Heart right ventricle (tissue), 16 donors: ENCODE measurements around the gene NPBWR2. TPM values are rescaled to one million over a fixed set of nuclear protein-coding genes. Genes with fewer than 3 reads are reported as not detected.

Experiments used
- ATAC-seq, 8 donors: fragments of 200-7000 bp; cut with Tn5 transposase; one replicate each; pipeline ENCODE4 v1.9.1; 2020; ENCODE audit warnings: mild to moderate bottlenecking in 8 of 8, moderate library complexity in 8 of 8, moderate number of reproducible peaks in 1 of 8
- DNase-seq, 2 donors: peaks; one replicate each; pipeline ENCODE4 v3.0.0-alpha.2; 2020
- H3K27ac ChIP-seq, 10 donors: fragments of 200-600 bp; sonication (generic) in 2 of 10; one replicate each; pipeline versions ENCODE4 v1.5.0 to v1.8.0; 2020 to 2022; ENCODE audit warnings: mild to moderate bottlenecking in 3 of 10
- H3K27me3 ChIP-seq, 7 donors: fragments of 200-600 bp; one replicate each; pipeline ENCODE4 v1.8.0; 2021 to 2022; ENCODE audit warnings: mild to moderate bottlenecking in 2 of 7
- H3K36me3 ChIP-seq, 9 donors: fragments of 200-600 bp; sonication (generic) in 1 of 9; one replicate each; pipeline versions ENCODE4 v1.5.0 to v1.8.0; 2020 to 2022; ENCODE audit warnings: mild to moderate bottlenecking in 2 of 9
- H3K4me1 ChIP-seq, 9 donors: fragments of 200-600 bp; sonication (generic) in 1 of 9; one replicate each; pipeline versions ENCODE4 v1.5.0 to v1.8.0; 2020 to 2022; ENCODE audit warnings: mild to moderate bottlenecking in 4 of 9
- H3K4me3 ChIP-seq, 10 donors: fragments of 200-600 bp; sonication (generic) in 2 of 10; one replicate each; pipeline versions ENCODE4 v1.5.0 to v1.8.0; 2020 to 2022; ENCODE audit warnings: mild to moderate bottlenecking in 7 of 10, moderate library complexity in 2 of 10
- H3K9me3 ChIP-seq, 11 donors: fragments of 200-600 bp in 10 of 11; sonication (generic) in 2 of 11; one replicate each; pipeline versions ENCODE4 v1.5.0 to v1.8.0; 2013 to 2022; ENCODE audit warnings: mild to moderate bottlenecking in 2 of 11, control low read depth in 1 of 11, moderate library complexity in 1 of 11
- CTCF ChIP-seq, 9 donors: fragments of 200-600 bp; sonication (generic) in 2 of 9; IDR thresholded peaks; one replicate each; pipeline versions ENCODE4 v1.5.0 to v1.8.0; 2021 to 2022; ENCODE audit warnings: antibody characterized with exemption in 9 of 9, mild to moderate bottlenecking in 5 of 9, moderate library complexity in 1 of 9
- WGBS, 2 donors: extraction: QIAGEN DNeasy Blood & Tissue Kit; methylation state at CpG; one replicate each; pipeline ENCODE4 v1.1.7; 2013; ENCODE audit warnings: inconsistent platforms in 1 of 2; 5-methylcytosine and 5-hydroxymethylcytosine counted together
- intact Hi-C, 10 donors: fragments of 100-400 bp; cut with DNase I; formaldehyde crosslinking; loops; one replicate each; pipeline versions ENCODE4 v1.11.1 to v1.14.2; 2022
- polyA plus RNA-seq, 2 donors: library from polyadenylated mRNA; stranded (reverse); fragments of 200-250 nt; gene quantifications; one replicate each; pipeline ENCODE4 v1.2.3, GENCODE V29; 2013
- total RNA-seq, 10 donors: library from RNA; stranded (reverse); fragmentation: NEBNext Ultra II Directional in 3 of 10; extraction: Animal tissue kit (Norgen Biotek cat#: 25700) in 3 of 10; gene quantifications; one replicate each; pipeline versions ENCODE4 v1.2.1 to v1.2.4, GENCODE V29; 2021 to 2023
- donor health status: Arrhythmogenic right ventricular cardiomyopathy.
- donor health status: ischemic (EF 13 %, LVEDD 7.1; RV severe dilation, severe dysfunction).
- donor health status: healthy with polysubstance abuse.
- donor health status: DM: no; HTN: yes; CAD: no.
- donor health status: DM: no; HTN: no; CAD: no.
- donor health status: ischemic (EF 25% LVEDD 6.9; RV normal size, moderate dysfunction).
- donor health status: ischemic (EF 25% LVEDD 5.7; RV mildly dilated, moderate dysfunction).
- donor health status: healthy.
- donor health status: DM: yes; HTN: yes; CAD: no.
- donor health status: Ischemic cardiomyopathy.
- donor health status: ischemic (EF 35%, LVEDD 5.7; RV mildly dilated, moderate dysfunction).
- donor health status: nonischemic (EF 11% LVEDD 7.7; RV severe dilation, severe dysfunction).
- donor health status: DM: yes; HTN: yes; CAD: no.
- donor health status: PGD.
- donor health status: ischemic (EF 29% LVEDD 5.4; RV normal size, mild dysfunction).
- donor health status: nonischemic (EF 23%, LVEDD 6.1; RV moderate dilation, normal function).

NPBWR2 gene
- total and polyA plus RNA-seq, 12 donors = not detected

GRCh38 chr20:64148581-64148980, 41.2 kb upstream of the NPBWR2 start:
- H3K4me3 ChIP-seq = no peak overlapping the region
- intact Hi-C loops = no loop called here
- ATAC-seq = no peak
- no peak overlapping the region for H3K27ac ChIP-seq
- no peaks in the 10 kb centered on the region for H3K36me3 ChIP-seq
- DNase-seq = no peak
- H3K4me1 ChIP-seq = no peaks in the 10 kb centered on the region
- 72 to 74% methylated on average over 5 of the region's 5 CpGs for WGBS, 2 donors
- H3K9me3 ChIP-seq = peaks cover 0 to 18% (median 0%) of the 10 kb centered on the region in 11 donors
- TF ChIP-seq CTCF (IDR thresholded peaks at IDR 0.05) = no peak
- H3K27me3 ChIP-seq = peaks cover 0 to 33% (median 7%) of the 10 kb centered on the region in 7 donors

GRCh38 chr20:64146936-64147477, 39.6 kb upstream of the NPBWR2 start:
- no peaks in the 10 kb centered on the region for H3K4me1 ChIP-seq
- H3K27me3 ChIP-seq = peaks cover 0 to 29% (median 7%) of the 10 kb centered on the region in 7 donors
- no peaks in the 10 kb centered on the region for H3K36me3 ChIP-seq
- intact Hi-C loops = no loop called here
- peaks cover 0 to 18% (median 0%) of the 10 kb centered on the region in 11 donors for H3K9me3 ChIP-seq
- no peak for TF ChIP-seq CTCF (IDR thresholded peaks at IDR 0.05)
- ATAC-seq (no peak), DNase-seq (no peak)
- H3K4me3 ChIP-seq = no peak overlapping the region
- 75 to 80% methylated on average over 12 of the region's 12 CpGs for WGBS, 2 donors
- H3K27ac ChIP-seq = no peak overlapping the region

- DNase-seq = no peak
- Histone ChIP-seq H3K9me3 (peaks cover 0 to 18% (median 0%) of the 10 kb centered on the region in 11 donors), H3K4me1 (no peaks in the 10 kb centered on the region), H3K27ac (no peak overlapping the region), H3K36me3 (no peaks in the 10 kb centered on the region), H3K27me3 (peaks cover 0 to 29% (median 7%) of the 10 kb centered on the region in 7 donors), H3K4me3 (no peak overlapping the region)
- TF ChIP-seq CTCF (IDR thresholded peaks at IDR 0.05) = no peak
- 75 to 85% methylated on average over 7 of the region's 7 CpGs for WGBS, 2 donors
- ATAC-seq = no peak
- intact Hi-C loops = no loop called here
Observed at GRCh38 chr20:64146301-64146935, 39.1 kb upstream of the NPBWR2 start.

GRCh38 chr20:64145458-64146300, 38.3 kb upstream of the NPBWR2 start:
- DNase-seq (no peak), ATAC-seq (no peak)
- Histone ChIP-seq H3K27me3 (peaks cover 0 to 29% (median 7%) of the 10 kb centered on the region in 7 donors), H3K4me1 (no peaks in the 10 kb centered on the region), H3K4me3 (no peak overlapping the region), H3K9me3 (peaks cover 0 to 18% (median 0%) of the 10 kb centered on the region in 11 donors), H3K27ac (no peak overlapping the region), H3K36me3 (no peaks in the 10 kb centered on the region)
- intact Hi-C loops = no loop called here
- WGBS, 2 donors = 87 to 88% methylated on average over 17 of the region's 17 CpGs
- no peak for TF ChIP-seq CTCF (IDR thresholded peaks at IDR 0.05)
